ENCODE results near the gene POU2AF2. TPM values are rescaled to one million over a fixed set of nuclear protein-coding genes. Genes with fewer than 3 reads are reported as not detected.

Gene POU2AF2
- total RNA-seq, 1 donor from 2014 or later = not detected

DNA sequence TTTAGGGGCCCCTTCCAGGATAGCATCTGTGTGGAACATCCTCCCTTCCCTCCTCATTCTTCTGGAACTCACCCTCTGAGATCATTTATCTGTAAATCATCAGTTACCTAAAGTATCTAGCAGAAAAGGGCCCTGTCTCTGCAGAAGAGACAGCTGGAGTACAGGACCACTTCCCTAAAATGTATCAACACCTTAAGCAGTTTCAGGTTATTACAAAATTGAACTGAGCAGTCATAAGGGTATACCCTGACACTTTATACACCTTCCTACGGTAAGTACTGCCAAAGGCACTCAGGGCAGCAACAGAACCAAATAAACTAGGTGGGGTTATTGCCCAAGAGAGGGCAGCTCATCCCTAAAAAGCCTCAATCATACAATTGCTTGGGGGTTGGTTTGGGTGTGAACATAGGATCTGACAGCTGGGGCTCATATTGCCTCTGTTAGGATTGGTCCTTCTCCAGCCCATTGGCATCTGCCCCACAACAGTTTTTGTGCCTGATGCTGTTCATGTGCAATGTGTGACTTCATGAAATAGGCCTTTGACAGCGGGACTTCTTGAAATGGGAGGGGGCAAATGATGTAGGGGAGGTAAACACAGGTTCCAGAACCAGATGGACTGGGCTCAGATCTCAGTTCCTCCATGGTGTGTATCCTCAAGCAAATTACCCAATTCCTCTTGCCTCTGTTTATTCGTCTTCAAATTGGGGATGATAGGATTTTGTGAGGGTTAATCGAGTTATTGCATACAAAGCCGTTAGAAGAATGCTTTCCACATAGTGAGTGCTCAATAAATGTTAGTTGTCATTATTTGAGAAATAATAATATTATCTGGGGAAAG lies 55.7 kb downstream of the POU2AF2 start:
- Histone ChIP-seq H3K27ac (no peak overlapping the region), H3K9me3 (no peaks in the 10 kb centered on the region), H3K27me3 (no peaks in the 10 kb centered on the region), H3K4me1 (peaks cover 0 to 5% of the 10 kb centered on the region in 2 donors), H3K36me3 (no peaks in the 10 kb centered on the region), H3K4me3 (no peak overlapping the region)
- intact Hi-C loops (cut with DNase I) = loop anchor here (10.0 kb wide), 1 partner anchor 54 kb away; no protein-coding TSS in a partner anchor
- TF ChIP-seq CTCF (IDR thresholded peaks at IDR 0.05) = no peak
- DNase-seq (ENCODE audit: low spot score in 2 of 2) = no peak

- no peak overlapping the region for H3K4me3 ChIP-seq
- no peaks in the 10 kb centered on the region for H3K36me3 ChIP-seq
- peaks cover 0 to 5% of the 10 kb centered on the region in 2 donors for H3K4me1 ChIP-seq
- H3K27me3 ChIP-seq = no peaks in the 10 kb centered on the region
- intact Hi-C loops (cut with DNase I) = loop anchor here (10.0 kb wide), 1 partner anchor 53 kb away; no protein-coding TSS in a partner anchor
- TF ChIP-seq CTCF (IDR thresholded peaks at IDR 0.05) = no peak
- H3K27ac ChIP-seq = no peak overlapping the region
- H3K9me3 ChIP-seq = no peaks in the 10 kb centered on the region
- no peak for DNase-seq (ENCODE audit: low spot score in 2 of 2)
These were observed 56.3 kb downstream of the POU2AF2 start for GRCh38 chr11:111301842-111302118.

GRCh38 chr11:111302298-111302697 lies 56.8 kb downstream of the POU2AF2 start:
- Histone ChIP-seq H3K9me3 (no peaks in the 10 kb centered on the region), H3K4me3 (no peak overlapping the region), H3K27me3 (no peaks in the 10 kb centered on the region), H3K36me3 (no peaks in the 10 kb centered on the region), H3K27ac (no peak overlapping the region), H3K4me1 (peaks cover 0 to 5% of the 10 kb centered on the region in 2 donors)
- DNase-seq (ENCODE audit: low spot score in 2 of 2) = no peak
- intact Hi-C loops (cut with DNase I) = loop anchor here (10.0 kb wide), 1 partner anchor 53 kb away; no protein-coding TSS in a partner anchor
- TF ChIP-seq CTCF (IDR thresholded peaks at IDR 0.05) = no peak

GRCh38 chr11:111303461-111303860 lies 57.9 kb downstream of the POU2AF2 start:
- intact Hi-C loops (cut with DNase I) = loop anchor here (10.0 kb wide), 1 partner anchor 51 kb away; no protein-coding TSS in a partner anchor

DNA sequence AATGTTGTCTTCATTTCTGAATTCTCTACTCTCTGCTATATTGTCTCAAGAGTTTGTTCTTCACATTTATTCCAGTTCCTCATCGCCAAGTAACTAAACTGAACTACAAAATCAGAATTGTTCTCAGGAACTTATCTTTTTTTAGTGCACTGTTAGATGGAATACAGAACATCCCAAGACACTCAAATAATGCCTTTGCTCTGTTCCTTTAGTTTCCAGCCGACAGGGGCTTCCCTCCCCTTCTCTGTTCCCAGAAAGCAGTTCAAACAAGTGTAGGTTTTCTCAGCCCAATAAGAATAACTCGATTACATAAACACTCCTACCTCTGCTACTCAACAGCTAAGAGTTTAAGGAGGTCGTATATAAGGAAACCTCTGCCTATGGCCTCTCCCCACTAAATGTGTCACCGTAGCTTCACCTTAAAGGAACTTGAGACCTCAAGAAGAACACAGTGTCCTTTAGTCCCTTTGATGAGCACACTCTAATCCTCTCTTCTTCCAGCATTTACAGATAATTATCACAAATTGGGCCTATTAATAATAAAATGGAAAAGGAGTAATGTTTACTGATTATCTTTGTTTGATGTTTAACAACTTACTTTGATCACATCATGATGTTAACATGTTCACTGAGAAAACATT lies 59.8 kb downstream of the POU2AF2 start:
- intact Hi-C loops (cut with DNase I) = loop anchor here (10.0 kb wide), 1 partner anchor 50 kb away; no protein-coding TSS in a partner anchor
- Histone ChIP-seq H3K27me3 (no peaks in the 10 kb centered on the region), H3K9me3 (no peaks in the 10 kb centered on the region), H3K4me3 (no peak overlapping the region), H3K36me3 (no peaks in the 10 kb centered on the region), H3K4me1 (no peaks in the 10 kb centered on the region), H3K27ac (no peak overlapping the region)
- no peak for TF ChIP-seq CTCF (IDR thresholded peaks at IDR 0.05)
- DNase-seq (ENCODE audit: low spot score in 2 of 2) = no peak

More at GRCh38 chr11:111303461-111303860, 57.9 kb downstream of the POU2AF2 start:
- TF ChIP-seq CTCF (IDR thresholded peaks at IDR 0.05) = no peak
- H3K27ac ChIP-seq = no peak overlapping the region
- H3K27me3 ChIP-seq = no peaks in the 10 kb centered on the region
- no peak for DNase-seq (ENCODE audit: low spot score in 2 of 2)
- no peaks in the 10 kb centered on the region for H3K9me3 ChIP-seq
- H3K4me1 ChIP-seq = peaks cover 0 to 3% of the 10 kb centered on the region in 2 donors
- H3K36me3 ChIP-seq = no peaks in the 10 kb centered on the region
- H3K4me3 ChIP-seq = no peak overlapping the region
